HG03064 (cell line): ENCODE results near the gene UNC5A.

ENCODE experiments used
- ATAC-seq: cut with Tn5 transposase; IDR thresholded peaks from one replicate; pipeline ENCODE4 v1.9.1; 2021; ENCODE audit warnings: low read depth; ENCODE audit not compliant: unreplicated experiment

UNC5A gene

DNA sequence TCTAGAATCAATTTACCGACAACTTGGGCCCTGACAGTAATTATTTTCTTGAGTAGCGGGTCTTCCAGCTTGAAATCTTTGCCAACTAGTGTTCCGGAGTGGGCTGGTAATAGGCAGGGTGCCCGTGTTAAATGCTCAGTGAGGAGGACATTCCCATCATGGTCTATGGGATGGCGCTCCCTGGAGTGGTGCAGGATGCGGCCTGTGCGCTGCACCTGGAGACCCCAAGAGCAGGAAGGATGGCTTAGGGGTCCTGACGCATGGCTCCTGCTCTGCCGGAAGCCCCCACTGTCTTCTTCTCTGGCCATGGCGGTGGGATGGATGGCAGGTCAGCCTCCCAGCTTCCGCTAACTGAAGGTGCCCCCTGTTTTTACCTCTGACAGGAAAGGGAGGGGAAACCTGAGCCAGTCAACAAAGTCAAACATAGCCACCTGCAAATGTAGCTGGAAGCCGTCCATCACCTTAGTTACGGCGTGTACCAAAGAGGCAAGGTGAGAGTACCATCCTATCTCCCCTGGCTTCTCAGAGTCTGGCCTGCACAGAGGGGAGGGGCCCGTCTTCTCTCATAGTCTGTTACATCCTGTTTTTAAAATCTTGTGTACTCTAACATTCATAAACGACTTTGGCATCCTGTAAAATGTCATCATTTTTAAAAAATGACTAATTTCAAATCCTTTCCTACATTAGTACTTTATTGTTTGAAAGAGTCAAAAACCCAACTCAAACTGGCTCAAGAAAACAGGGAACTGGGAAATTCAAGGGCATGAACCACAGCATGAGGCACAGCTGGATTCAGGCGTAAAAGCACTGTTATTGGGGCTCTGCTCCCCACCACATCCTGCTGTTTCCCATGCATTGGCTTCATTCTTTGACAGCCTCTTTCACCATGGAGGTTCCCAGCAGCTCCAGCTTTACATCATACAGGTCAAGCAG lies 28.5 kb upstream of the UNC5A start:
- no peak for ATAC-seq

DNA sequence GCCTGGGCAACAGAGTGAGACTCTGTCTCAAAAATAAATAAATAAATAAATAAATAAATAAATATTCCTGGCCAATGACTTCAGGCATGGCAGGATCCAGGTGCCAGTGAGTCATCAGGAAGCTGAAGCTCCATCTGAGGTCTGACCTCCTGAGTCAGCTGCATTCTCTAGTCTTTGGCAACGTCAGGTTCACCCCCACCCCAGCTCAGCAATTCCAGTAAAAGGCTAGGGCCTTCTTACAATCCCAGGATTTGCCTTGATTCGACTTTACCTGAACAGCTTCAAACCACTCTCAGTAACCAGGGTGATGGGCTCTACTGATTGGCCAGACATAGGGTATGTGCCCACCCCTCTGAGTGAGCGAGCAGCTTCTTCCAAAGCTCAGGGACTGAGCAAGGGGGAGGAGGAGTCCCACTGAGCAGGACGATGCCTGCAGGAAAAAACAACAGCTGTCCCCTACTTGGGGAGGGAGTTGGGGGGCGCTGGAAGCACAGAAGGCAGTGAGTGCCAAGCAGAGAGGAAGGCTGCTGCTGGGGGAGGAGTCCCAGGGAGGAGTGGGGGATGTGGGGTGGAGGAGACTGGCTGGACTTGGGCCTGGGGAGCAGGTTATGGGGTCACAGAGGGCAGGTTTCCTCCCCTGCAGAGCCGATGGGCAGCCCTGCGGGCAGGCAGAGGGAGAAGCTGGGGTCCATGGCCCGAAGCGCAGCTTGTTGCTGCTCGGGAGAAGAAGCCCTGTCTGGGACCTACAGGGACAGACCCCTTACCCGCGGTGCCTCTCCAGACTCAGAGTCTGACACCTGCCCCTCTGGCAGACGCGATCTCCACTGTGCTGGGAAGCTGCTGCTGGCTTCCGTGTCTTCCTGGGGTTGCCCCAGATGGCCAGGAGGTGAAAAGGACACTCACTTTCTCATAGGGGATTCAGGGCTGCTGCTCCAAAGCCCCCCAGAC lies 25.9 kb upstream of the UNC5A start:
- no peak for ATAC-seq

DNA sequence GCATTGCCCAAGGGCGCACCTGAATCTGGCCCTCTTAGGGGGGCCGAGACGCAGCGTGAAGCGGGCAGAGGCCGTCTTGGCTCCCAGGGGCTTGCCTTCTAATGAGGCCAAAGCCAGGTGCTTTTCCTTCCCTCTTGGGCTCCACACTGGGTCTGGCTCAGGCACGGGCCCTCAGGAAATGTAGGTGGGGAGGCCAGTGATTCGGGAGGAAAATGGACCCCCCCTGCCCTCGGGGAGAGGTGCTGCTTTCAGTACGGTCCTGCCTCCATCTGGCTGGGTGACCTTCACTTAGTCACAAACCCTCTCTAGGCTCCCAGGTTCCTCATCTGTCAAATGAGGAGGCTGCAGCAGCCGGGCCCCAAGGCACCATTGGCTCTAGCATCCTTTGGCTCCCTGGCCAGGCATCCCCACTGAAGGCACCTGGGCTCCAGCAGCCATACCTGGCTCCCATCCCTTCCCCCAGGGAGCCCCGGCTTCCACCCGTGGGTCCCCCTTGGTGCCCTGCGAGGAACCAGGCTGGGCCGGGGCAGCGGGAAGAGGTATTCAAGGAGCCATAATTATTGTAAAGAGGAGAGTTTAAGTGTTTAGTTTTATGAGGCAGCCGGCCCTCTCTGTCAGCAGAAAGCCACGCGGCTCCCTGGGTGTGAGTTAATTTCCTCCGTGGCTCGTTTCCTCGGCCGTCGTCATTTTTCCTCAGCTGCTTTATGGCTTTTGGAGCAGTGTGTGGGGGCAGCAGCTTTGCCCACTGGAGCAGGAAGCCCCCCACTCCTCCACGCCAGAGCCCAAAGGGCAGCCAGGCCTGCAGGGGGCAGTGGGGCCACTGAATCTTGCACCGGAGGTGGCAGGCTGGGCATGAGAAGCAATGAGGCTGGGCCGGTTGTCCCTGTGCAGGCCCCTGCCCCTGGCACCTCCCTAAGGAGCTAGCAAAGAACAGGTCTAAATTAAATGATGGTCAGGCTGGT lies 24.9 kb upstream of the UNC5A start:
- ATAC-seq, result no peak

DNA sequence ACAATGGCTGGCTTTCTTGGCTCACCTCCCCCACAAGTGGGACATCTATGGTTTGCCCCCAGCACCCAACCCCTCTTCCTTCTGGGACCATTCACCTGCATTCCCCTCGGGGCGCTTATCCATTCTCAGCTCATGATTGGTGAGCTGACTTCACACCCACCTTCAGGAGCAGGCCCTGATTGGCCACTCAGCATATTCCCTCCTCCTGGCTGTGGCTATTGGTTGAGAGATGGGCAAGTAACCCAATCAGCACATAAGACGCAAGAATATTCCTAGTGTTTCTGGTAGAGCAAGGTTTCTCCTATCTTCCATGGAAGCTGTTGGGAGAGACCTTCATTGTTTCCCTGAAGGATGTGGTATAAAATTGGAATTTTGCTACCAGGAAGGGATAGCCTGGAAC lies 22.7 kb upstream of the UNC5A start:
- ATAC-seq, result no peak

DNA sequence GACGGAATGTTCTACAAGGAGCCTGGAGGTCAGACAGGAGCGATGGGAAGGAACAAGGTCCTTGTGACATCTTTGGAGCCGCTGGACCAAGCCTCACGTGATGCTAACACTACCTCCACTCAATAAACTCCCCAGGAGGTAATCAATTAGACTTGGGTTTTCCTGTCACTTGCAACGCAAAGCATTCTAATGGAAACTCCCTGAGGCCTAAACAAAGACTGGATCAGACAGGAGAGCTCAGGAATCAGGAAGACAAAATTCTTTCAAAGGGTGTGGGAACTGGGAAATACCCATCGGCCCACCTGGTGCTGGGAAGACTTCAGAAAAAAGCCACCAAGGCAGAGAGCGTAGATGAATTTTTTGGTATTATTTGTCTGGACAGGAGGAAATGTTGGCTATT lies 22.3 kb upstream of the UNC5A start:
- ATAC-seq, result no peak

DNA sequence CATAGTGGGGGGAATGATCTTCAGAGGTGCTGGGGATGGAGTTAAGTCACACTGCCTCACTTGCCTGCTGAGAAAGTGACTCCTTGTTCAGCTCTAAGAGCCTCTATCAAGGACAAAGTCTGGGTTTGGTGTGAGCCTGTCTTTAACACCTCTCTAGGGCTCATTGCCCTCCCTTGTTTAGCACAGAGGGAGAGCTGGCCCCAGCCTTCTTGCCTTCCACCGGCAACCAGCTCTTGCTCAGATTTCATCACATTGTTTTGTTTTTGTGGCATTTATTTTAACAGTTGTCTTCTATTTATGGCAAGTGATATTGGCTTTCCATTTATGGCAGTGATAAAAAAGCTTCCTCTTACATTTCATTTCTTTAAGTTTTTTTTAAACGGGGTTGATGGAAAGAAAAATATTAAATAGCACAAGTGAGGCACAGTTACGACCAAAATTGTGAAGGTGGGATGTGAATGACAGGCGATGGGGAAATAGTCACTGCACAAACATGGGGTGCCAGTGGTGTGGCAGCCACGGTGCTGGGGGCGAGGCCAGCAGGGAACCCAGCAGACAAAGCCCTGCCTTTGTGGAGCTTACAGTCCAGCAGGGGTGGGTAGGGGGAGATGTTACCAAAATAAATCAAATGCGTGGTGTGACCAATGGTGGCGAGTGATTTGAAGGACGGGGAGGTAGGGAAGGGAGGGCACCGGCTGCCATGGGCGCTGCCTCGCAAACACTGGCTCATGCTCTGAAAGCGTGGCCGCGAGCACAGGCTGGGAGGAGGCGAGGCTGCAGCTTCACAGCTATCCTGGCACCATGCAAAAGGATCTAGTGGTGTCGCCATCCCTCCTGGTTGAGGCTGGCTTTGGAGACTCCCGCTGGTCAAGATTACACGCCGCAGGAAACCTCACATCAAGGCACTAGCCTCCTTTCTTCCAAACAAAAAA lies 21.2 kb upstream of the UNC5A start:
- no peak for ATAC-seq

DNA sequence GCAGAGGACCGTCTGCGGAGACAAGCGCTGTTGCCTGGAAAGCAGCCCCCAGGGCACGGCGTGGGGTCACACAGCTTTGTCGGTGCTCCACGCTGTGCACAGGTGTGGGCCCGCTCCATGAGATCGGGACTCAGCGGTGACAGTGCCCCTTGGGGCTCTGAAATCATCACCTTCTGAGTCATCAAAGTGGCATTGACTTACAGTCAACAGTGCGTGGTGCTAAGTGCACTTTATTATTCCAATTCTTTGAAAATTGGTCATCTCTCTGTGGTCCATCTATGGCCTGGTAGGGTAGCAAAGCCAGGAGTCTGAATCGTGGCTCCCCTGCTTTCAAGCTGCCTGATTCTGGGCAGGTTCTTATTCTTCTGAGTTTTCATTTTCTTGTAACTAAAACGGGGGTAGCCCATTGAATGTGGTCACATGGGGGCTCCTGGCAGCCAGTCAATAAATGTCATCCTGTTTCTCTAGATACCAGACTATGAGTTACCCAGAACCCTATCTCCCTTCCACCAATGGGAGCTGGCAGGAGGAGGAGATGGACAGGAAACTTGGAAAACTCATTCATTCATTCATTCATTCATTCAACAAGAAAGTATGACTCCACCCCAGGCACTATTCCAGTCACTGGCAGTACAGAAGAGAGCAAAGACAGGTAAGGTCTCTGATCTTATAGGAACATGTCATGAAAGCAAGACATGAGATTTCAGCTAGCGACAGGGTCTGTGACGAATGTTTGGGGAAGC lies 20.3 kb upstream of the UNC5A start:
- ATAC-seq, result no peak

DNA sequence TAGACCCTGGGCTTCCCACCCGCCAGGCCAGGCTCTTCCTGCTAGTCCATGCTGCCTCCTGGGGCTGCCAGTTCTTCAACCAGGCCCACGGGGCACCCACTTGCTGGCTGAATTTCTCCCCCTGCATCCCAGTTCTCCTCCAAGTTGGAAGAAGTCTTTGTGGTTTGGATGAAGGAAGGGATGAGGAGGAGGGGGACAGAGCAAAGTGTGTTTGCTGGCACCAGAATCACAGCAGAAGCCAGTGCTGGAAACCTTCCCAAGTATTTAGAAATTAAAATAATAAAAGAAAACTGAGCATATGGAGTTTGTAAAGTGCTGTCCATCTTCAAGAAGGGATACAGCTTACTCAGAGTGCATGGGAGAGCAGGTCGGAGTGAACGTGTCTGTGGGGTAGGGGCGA lies 19.4 kb upstream of the UNC5A start:
- ATAC-seq, result no peak

DNA sequence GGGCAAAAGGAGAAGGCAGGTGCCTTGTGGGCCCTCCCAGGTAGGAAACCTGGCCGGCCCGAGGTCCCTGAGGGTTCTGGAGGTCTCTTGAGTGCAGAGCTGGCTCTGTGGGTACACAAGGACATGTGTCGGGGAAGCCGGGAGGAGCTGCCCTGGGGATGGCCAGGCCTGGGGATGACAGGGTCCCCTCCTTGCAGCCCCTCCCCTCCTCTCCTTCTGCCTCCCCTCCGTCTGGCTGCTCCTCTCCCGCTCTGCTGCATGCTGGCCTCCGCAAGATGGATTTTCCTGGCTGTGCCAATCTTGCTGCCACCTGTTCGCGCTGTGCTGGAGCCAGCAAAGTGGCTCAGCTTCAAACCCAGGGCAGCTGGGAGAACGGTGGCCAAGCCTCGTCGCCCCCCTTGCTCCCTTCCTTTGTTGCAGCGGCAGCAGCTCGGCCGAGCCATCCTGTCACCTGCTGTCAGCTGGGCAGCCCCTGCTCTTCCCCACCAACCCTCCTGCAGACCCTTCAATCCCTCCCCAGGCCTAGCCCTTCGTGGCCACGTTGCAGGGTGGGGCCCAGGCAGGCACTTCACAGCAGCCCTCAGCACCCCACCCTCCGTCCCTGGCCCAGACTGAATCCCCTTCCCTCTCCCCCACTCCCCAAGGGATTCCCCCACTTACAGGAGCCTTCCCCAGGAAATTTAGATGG lies 17.6 kb upstream of the UNC5A start:
- ATAC-seq, result no peak

DNA sequence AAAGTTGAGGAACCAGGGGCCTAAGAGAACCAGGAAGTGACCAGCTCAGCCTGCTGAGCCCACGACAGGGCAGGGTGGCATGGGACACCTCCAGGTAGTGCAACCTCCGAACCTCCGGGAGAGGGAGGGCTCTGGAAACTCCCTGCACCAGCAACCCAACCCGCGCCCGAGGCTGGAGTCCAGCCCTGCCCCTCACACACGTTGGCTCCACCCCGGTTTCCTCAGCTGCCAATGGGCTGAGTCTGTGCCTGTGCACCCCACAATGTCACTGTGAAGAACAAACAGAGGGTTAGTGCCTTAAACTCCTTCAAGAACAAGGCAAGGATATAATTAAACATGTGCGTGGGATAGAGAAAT lies 17.0 kb upstream of the UNC5A start:
- ATAC-seq, result no peak

DNA sequence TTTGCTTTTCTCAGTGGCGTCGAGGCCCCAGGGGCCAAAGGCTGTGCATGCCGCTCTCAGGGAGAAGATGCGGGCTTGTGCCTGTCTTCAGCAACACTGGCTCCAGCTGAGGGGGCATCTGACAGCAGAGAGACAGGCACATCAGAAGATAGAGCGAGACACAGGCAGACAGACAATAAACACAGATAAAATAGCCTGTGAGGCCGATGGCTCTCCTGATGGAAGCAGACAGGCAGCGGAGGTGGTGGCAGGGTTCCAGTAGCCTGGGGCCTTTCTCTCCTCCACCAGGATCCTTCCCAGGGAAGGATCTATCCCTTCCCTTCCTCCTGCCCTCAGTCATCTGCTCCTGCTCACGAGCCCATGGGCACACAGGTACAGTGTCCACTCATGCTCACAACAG lies 16.6 kb upstream of the UNC5A start:
- ATAC-seq, result no peak

DNA sequence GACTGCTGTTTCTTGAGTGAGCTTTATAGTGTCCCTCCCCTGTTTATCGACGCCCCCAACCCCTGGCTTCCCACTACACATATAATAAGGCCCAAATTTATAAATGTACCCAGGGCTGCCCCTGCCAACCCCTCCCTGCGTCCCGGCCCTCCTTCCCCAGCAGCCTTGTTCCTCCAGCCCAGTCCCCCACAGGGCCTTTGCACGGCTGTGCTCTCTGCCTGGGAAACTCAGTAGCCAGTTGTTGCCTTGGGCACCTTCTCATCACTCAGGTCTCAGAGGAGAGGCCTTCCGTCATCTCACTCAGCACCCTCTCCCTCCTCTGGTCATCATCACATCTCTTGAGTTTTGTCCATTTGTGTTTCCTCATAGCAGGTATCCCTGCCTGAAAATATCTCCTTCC lies 15.8 kb upstream of the UNC5A start:
- ATAC-seq, result no peak

DNA sequence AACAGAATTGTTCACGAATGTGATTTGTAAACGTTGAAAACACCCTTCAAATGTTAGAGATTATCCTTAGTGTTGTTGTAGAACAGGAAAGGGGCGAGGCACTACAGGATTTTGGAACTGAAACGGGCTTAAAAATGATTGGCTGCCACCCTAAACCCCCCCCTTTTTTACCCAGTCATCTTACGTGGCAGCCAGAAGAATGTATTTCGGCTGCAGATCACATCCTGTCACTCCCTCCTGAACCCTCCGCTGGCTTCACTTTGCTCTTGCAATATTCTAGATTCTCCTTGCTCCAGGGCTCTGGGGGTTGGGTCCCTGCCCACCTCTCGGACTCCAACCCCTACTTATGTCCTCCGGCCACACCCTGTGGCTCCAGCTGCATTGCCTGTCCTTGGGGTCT lies 13.9 kb upstream of the UNC5A start:
- ATAC-seq, result no peak

DNA sequence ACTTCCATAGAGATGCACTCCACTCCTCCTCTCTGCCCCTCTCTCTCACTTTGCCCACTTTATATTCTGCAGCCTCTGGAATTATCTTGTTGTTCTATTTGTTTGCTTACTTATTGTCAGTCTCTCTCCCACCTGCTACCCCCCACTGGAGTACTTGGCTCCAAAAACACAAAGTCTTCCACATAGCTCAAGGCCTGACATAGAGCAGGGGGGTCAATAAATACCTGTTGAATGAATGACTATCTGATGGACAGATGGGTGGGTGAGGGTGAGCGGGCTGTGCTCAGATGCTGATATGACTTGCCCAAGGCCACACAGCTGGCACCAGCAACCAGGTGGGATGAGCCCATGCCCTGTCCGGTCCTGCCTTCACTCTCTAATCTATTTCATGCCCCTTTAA lies 13.4 kb upstream of the UNC5A start:
- no peak for ATAC-seq

DNA sequence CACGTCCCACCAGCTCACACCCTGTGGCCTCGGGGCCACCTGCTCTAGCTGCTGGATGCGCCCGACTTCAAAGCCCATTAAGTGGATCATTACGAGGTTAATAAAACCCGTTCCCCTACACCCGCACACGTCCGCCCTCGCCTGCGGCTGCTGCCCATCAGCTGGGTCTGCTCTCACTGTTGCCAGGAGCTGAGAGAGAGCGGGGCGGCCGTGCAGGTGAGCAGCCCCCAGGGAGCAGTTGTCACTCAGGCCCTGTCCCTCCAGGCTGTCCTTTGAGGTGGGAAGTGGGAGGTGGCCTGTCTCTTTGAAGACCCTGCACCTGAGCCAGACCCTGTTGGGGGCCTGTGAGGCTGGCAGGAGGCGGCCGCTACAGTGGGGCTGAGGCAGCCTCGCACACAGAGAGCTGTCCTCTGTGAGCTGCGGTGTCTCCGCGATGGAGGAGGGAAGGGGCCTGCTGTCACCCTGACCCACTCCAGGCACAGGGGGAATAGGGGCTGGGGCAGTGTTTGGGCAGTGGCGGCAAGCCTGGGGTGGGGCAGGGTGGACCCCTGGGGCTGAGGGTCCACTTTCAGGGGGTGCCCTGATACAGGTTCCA lies 12.8 kb upstream of the UNC5A start:
- ATAC-seq, result no peak

DNA sequence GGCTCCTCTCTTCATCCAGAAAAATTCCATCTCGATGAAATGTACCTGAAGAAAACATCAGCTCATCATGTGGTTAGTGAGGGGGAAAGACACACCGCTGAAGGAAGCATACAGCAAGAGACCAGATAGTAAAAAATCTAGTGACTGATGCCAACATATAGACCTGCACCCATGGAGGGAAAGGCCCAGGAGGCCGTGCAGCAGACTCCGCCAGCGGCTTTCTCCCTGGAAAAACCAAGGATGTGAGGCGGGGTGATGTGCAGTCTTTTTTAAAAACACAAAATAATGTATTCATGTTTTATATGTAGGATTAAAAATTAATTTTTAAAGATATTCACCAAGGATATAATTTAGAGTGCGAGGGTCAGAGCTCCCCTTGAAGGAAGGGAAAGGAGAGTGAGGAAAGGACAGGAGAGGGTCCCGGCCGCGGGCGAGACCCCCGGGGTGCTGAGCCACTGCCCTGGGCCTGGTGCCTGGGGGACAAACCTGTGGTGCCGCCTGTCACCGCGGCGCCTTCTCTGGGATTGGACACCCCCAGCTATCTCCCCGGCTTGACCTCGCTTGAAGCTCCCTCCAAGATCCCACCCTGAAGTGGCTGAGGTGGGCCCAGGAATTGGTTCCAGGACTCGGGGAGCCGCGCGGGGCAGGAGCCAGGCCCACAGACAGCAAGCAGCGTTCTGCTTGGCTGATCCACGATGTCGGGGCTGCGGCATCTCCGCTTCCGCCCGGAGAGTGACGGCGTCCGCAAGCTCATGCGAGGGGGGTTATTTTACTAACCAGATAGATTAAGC lies 12.1 kb upstream of the UNC5A start:
- no peak for ATAC-seq

DNA sequence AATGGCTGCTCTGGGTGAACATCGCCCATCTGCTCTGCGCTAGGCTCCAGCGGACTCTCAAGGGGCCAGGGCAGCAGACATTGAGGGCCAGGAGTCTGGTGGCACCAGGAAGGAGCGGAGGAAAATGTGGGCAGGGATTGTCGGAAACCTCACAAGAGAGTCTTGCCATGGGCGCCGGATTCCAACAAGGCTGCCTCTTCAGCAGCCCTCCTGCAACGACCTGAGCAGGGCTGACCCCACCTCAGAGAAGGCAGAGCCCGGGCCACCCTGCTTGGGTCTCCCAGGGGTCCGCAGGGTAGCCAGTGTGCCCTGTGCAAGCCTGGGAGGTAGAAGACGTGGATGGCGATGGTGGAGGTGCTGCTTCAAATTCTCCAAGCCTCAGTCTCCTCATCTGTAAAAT lies 11.4 kb upstream of the UNC5A start:
- ATAC-seq, result no peak
